H9 (cell line): ENCODE results near the gene KIF18A. TPM values are rescaled to one million over a fixed set of nuclear protein-coding genes. Genes with fewer than 3 reads are reported as not detected.

Source experiments
- DNase-seq: peaks from one replicate; pipeline ENCODE4 v3.0.0-alpha.2; 2017
- H2AFZ ChIP-seq: one replicate; pipeline ENCODE4 v1.6.1; 2013; ENCODE audit warnings: mild to moderate bottlenecking, low read length, control low read depth, moderate library complexity
- H2AK5ac ChIP-seq: 2 replicates; pipeline ENCODE4 v1.6.1; 2013; ENCODE audit warnings: low read length, control low read depth, mixed read lengths; ENCODE audit not compliant: insufficient read length
- H2BK120ac ChIP-seq: one replicate; pipeline ENCODE4 v1.6.1; 2013; ENCODE audit warnings: low read depth, mild to moderate bottlenecking, low read length, control low read depth, inconsistent platforms; ENCODE audit not compliant: poor library complexity, severe bottlenecking
- H2BK12ac ChIP-seq: 2 replicates; pipeline ENCODE4 v1.6.1; 2013; ENCODE audit warnings: low read length, control low read depth, mixed read lengths, low read depth; ENCODE audit not compliant: insufficient read length
- H2BK15ac ChIP-seq: 2 replicates; pipeline ENCODE4 v1.6.1; 2013; ENCODE audit warnings: low read depth, low read length, control low read depth
- H2BK20ac ChIP-seq: one replicate; pipeline ENCODE4 v1.6.1; 2013; ENCODE audit warnings: low read depth, mild to moderate bottlenecking, low read length, control low read depth, inconsistent platforms; ENCODE audit not compliant: poor library complexity, severe bottlenecking
- H2BK5ac ChIP-seq: 2 replicates; pipeline ENCODE4 v1.6.1; 2013; ENCODE audit warnings: low read length, control low read depth, mixed read lengths; ENCODE audit not compliant: insufficient read length
- H3K14ac ChIP-seq: 2 replicates; pipeline ENCODE4 v1.6.1; 2013; ENCODE audit warnings: low read length, control low read depth; ENCODE audit not compliant: insufficient read depth
- H3K18ac ChIP-seq: 2 replicates; pipeline ENCODE4 v1.6.1; 2013; ENCODE audit warnings: low read depth, mild to moderate bottlenecking, mixed read lengths, low read length, control low read depth; ENCODE audit not compliant: insufficient read length
- H3K23ac ChIP-seq: 2 replicates; pipeline ENCODE4 v1.6.1; 2013; ENCODE audit warnings: low read length, control low read depth, mixed read lengths, low read depth; ENCODE audit not compliant: insufficient read length
- H3K23me2 ChIP-seq: 2 replicates; pipeline ENCODE4 v1.6.1; 2013; ENCODE audit warnings: low read depth, mild to moderate bottlenecking, mixed read lengths, low read length, control low read depth; ENCODE audit not compliant: insufficient read length, poor library complexity, severe bottlenecking
- H3K27ac ChIP-seq: 2 replicates; pipeline ENCODE4 v1.5.1; 2013; ENCODE audit warnings: low read length, control low read depth, mixed read lengths, low read depth; ENCODE audit not compliant: insufficient read length
- H3K27me3 ChIP-seq: 2 replicates; pipeline ENCODE4 v1.6.1; 2013; ENCODE audit warnings: low read length, control low read depth, inconsistent platforms; ENCODE audit not compliant: insufficient read depth
- H3K4ac ChIP-seq: 2 replicates; pipeline ENCODE4 v1.6.1; 2013; ENCODE audit warnings: low read depth, mild to moderate bottlenecking, control low read depth, inconsistent platforms, low read length, moderate library complexity
- H3K4me1 ChIP-seq: 2 replicates; pipeline ENCODE4 v1.6.1; 2013; ENCODE audit warnings: low read length, control low read depth, inconsistent platforms; ENCODE audit not compliant: insufficient read depth
- H3K4me2 ChIP-seq: 2 replicates; pipeline ENCODE4 v1.6.1; 2013; ENCODE audit warnings: low read length, control low read depth, mixed read lengths; ENCODE audit not compliant: insufficient read length, insufficient read depth
- H3K56ac ChIP-seq: 2 replicates; pipeline ENCODE4 v1.6.1; 2013; ENCODE audit warnings: low read depth, mild to moderate bottlenecking, mixed read lengths, low read length, control low read depth; ENCODE audit not compliant: insufficient read length
- H3K79me1 ChIP-seq: 2 replicates; pipeline ENCODE4 v1.6.1; 2013; ENCODE audit warnings: low read depth, mild to moderate bottlenecking, moderate library complexity, low read length, control low read depth, inconsistent platforms; ENCODE audit not compliant: insufficient read depth, poor library complexity, severe bottlenecking
- H3K79me2 ChIP-seq: 2 replicates; pipeline ENCODE4 v1.6.1; 2013; ENCODE audit warnings: low read length, control low read depth, inconsistent platforms; ENCODE audit not compliant: insufficient read depth
- H3K9ac ChIP-seq: 2 replicates; pipeline ENCODE4 v1.6.1; 2013; ENCODE audit warnings: low read length, control low read depth, mixed read lengths; ENCODE audit not compliant: insufficient read length; ENCODE audit errors: extremely low read depth
- H3K9me3 ChIP-seq: one replicate; pipeline ENCODE4 v1.6.1; 2013; ENCODE audit warnings: low read depth, low read length, inconsistent platforms; ENCODE audit not compliant: control insufficient read depth
- H3T11ph ChIP-seq: one replicate; pipeline ENCODE4 v1.6.1; 2013; ENCODE audit warnings: mild to moderate bottlenecking, low read length, control low read depth, inconsistent platforms
- H4K20me1 ChIP-seq: one replicate; pipeline ENCODE4 v1.6.1; 2013; ENCODE audit not compliant: control insufficient read depth, insufficient read length, insufficient read depth
- H4K5ac ChIP-seq: 2 replicates; pipeline ENCODE4 v1.6.1; 2013; ENCODE audit warnings: low read depth, mild to moderate bottlenecking, mixed read lengths, low read length, control low read depth; ENCODE audit not compliant: insufficient read length
- H4K8ac ChIP-seq: replicated peaks from 2 replicates; pipeline ENCODE4 v1.6.1; 2013; ENCODE audit warnings: low read length, control low read depth, mixed read lengths, low read depth; ENCODE audit not compliant: insufficient read length
- H4K91ac ChIP-seq: 2 replicates; pipeline ENCODE4 v1.6.1; 2013; ENCODE audit warnings: low read depth, mild to moderate bottlenecking, moderate library complexity, mixed read lengths, low read length, control low read depth; ENCODE audit not compliant: insufficient read length
- H3K27ac Mint-ChIP-seq, 3 experiments: 2 replicates in 2 of 3; 3 replicates in 1 of 3; pipeline ENCODE4 v1.8.0; 2020 to 2021; ENCODE audit warnings: mixed read lengths in 3 of 3, mild to moderate bottlenecking in 1 of 3, moderate library complexity in 1 of 3
- H3K27me3 Mint-ChIP-seq: 2 replicates; pipeline ENCODE4 v1.8.0; 2021; ENCODE audit warnings: low read depth, mild to moderate bottlenecking, moderate library complexity, mixed read lengths
- H3K36me3 Mint-ChIP-seq, 3 experiments: 2 replicates in 2 of 3; 3 replicates in 1 of 3; pipeline ENCODE4 v1.8.0; 2020 to 2021; ENCODE audit warnings: low read depth in 3 of 3, mixed read lengths in 3 of 3; ENCODE audit not compliant: insufficient read depth in 1 of 3
- H3K4me1 Mint-ChIP-seq, 2 experiments: 2 replicates each; pipeline ENCODE4 v1.8.0; 2020; ENCODE audit warnings: mixed read lengths in 2 of 2
- H3K4me3 Mint-ChIP-seq, 2 experiments: 2 replicates in 1 of 2; 3 replicates in 1 of 2; pipeline ENCODE4 v1.8.0; 2020 to 2021; ENCODE audit warnings: mild to moderate bottlenecking in 2 of 2, mixed read lengths in 2 of 2, moderate library complexity in 1 of 2
- H3K9me3 Mint-ChIP-seq, 2 experiments: 2 replicates in 1 of 2; 3 replicates in 1 of 2; pipeline ENCODE4 v1.8.0; 2020; ENCODE audit warnings: mild to moderate bottlenecking in 2 of 2, mixed read lengths in 2 of 2, moderate library complexity in 1 of 2
- WGBS: extraction: QIAGEN DNeasy Blood & Tissue Kit; methylation state at CpG from one replicate; pipeline ENCODE4 v1.1.7; 2013; ENCODE audit warnings: missing lambda C conversion rate, low lambda C conversion rate, mixed read lengths; ENCODE audit not compliant: insufficient read length; ENCODE audit errors: extremely low coverage; 5-methylcytosine and 5-hydroxymethylcytosine counted together
- microRNA-seq: library from miRNA; unstranded; fragments of <30 nt; microRNA quantifications from one replicate; pipeline ENCODE4, GENCODE V29; 2020; ENCODE audit warnings: borderline microRNAs expressed
- total RNA-seq: library from RNA; stranded (reverse); gene quantifications from 2 replicates; pipeline ENCODE4 v1.2.1, GENCODE V29; 2021
- TF ChIP-seq, protein P1 (sequence below): fragments of 200-600 bp; sonication (generic); conservative IDR thresholded peaks from 3 replicates; pipeline ENCODE4 v1.8.0; 2021; ENCODE audit warnings: antibody characterized with exemption, mild to moderate bottlenecking

Gene KIF18A
- total RNA-seq, 1 experiment from 2014 or later = 25.9 TPM

DNA sequence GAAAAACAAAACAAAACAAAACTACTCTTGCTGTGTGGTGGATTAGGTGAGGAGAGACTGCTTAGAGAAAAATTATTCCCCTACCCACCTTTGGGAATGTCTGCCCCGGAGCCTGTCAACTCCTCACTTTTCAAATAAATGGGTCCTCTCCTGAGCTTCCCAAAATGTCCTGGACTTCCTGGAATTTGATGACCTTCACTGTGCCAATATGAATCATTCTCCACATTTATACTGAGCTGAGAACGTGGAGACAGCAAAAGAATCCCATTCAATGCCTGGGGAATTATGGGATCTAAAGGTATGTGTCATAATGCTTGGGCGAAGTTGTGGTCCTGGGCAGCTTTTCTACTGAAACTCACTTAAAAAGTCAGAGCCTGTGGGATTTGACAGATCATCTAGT, 136.8 kb downstream of the KIF18A start:
- no peaks in the 10 kb centered on the region for H3K79me1 ChIP-seq
- no peaks in the 10 kb centered on the region for H3K36me3 Mint-ChIP-seq
- no peak for DNase-seq

More for the DNA sequence above, 136.8 kb downstream of the KIF18A start:
- H3K27me3 ChIP-seq = no peaks in the 10 kb centered on the region
- H2BK5ac ChIP-seq = no peak overlapping the region
- H3K23ac ChIP-seq = no peak overlapping the region
- no peak overlapping the region for H2BK15ac ChIP-seq
- no peak overlapping the region for H3K27ac ChIP-seq
- no peak overlapping the region for H3K56ac ChIP-seq
- Mint-ChIP-seq H3K4me3 (no peak overlapping the region), H3K27me3 (no peaks in the 10 kb centered on the region), H3K9me3 (no peaks in the 10 kb centered on the region), H3K27ac (no peak overlapping the region), H3K4me1 (peaks cover 16 to 20% of the 10 kb centered on the region in 2 experiments)
- no peak overlapping the region for H3K18ac ChIP-seq
- H3K9ac ChIP-seq = no peak overlapping the region
- H3K4me1 ChIP-seq = no peaks in the 10 kb centered on the region
- TF ChIP-seq, protein P1, sequence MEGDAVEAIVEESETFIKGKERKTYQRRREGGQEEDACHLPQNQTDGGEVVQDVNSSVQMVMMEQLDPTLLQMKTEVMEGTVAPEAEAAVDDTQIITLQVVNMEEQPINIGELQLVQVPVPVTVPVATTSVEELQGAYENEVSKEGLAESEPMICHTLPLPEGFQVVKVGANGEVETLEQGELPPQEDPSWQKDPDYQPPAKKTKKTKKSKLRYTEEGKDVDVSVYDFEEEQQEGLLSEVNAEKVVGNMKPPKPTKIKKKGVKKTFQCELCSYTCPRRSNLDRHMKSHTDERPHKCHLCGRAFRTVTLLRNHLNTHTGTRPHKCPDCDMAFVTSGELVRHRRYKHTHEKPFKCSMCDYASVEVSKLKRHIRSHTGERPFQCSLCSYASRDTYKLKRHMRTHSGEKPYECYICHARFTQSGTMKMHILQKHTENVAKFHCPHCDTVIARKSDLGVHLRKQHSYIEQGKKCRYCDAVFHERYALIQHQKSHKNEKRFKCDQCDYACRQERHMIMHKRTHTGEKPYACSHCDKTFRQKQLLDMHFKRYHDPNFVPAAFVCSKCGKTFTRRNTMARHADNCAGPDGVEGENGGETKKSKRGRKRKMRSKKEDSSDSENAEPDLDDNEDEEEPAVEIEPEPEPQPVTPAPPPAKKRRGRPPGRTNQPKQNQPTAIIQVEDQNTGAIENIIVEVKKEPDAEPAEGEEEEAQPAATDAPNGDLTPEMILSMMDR = no peak
- H2BK12ac ChIP-seq = no peak overlapping the region
- no peak overlapping the region for H2AK5ac ChIP-seq
- no peak overlapping the region for H3T11ph ChIP-seq
- no peak overlapping the region for H2BK120ac ChIP-seq
- no peaks in the 10 kb centered on the region for H4K20me1 ChIP-seq
- WGBS = no CpG with 5 or more reads among the region's 3 CpGs
- no peak overlapping the region for H4K8ac ChIP-seq
- no peak overlapping the region for H4K5ac ChIP-seq
- H3K23me2 ChIP-seq = no peaks in the 10 kb centered on the region
- H3K79me2 ChIP-seq = no peaks in the 10 kb centered on the region
- no peak overlapping the region for H3K4me2 ChIP-seq
- H3K9me3 ChIP-seq = no peaks in the 10 kb centered on the region
- H3K14ac ChIP-seq = no peak overlapping the region
- no peak overlapping the region for H3K4ac ChIP-seq
- H2BK20ac ChIP-seq = no peak overlapping the region
- H2AFZ ChIP-seq = no peak overlapping the region
- H4K91ac ChIP-seq = no peak overlapping the region

Small RNA genes lying within 50 kb of the gene (microRNA-seq; reads per million reads assigned to microRNA genes)
- not detected for gene MIR610

Other genes starting within 250 kb of the KIF18A start
- 9.1 and 9.9 TPM in 2 replicates for gene METTL15, start 232 bp upstream of the KIF18A start, total RNA-seq